Endodermal cell (in vitro differentiated cells): ENCODE results near the gene EEF1G. TPM values are rescaled to one million over a fixed set of nuclear protein-coding genes. Genes with fewer than 3 reads are reported as not detected.

Experiments used
- DNase-seq: peaks from one replicate; pipeline ENCODE4 v3.0.0-alpha.2; 2017
- H3K27ac ChIP-seq: 2 replicates; pipeline ENCODE4 v1.5.1; 2013; ENCODE audit warnings: mild to moderate bottlenecking, low read depth, low read length, moderate library complexity
- H3K27me3 ChIP-seq: 2 replicates; pipeline ENCODE4 v1.6.1; 2013; ENCODE audit warnings: mild to moderate bottlenecking, low read length, moderate library complexity; ENCODE audit not compliant: insufficient read depth, control insufficient read depth, poor library complexity, severe bottlenecking
- H3K36me3 ChIP-seq: 2 replicates; pipeline ENCODE4 v1.7.0; 2013; ENCODE audit warnings: mild to moderate bottlenecking, low read length, moderate library complexity; ENCODE audit not compliant: control insufficient read depth, insufficient read depth
- H3K4me1 ChIP-seq: one replicate; pipeline ENCODE4 v1.7.0; 2013; ENCODE audit warnings: low read length; ENCODE audit not compliant: control insufficient read depth, insufficient read depth
- H3K4me3 ChIP-seq: 2 replicates; pipeline ENCODE4 v1.5.1; 2013; ENCODE audit warnings: mild to moderate bottlenecking, low read length, moderate library complexity
- H3K9ac ChIP-seq: 2 replicates; pipeline ENCODE4 v1.6.1; 2013; ENCODE audit warnings: mild to moderate bottlenecking, low read length, moderate library complexity; ENCODE audit not compliant: poor library complexity, severe bottlenecking; ENCODE audit errors: extremely low read depth
- H3K9me3 ChIP-seq: 2 replicates; pipeline ENCODE4 v1.6.1; 2013; ENCODE audit warnings: mild to moderate bottlenecking, low read length, moderate library complexity; ENCODE audit not compliant: control insufficient read depth
- H3K27ac Mint-ChIP-seq: 2 replicates; pipeline ENCODE4 v1.8.0; 2020; ENCODE audit warnings: mixed read lengths
- H3K27me3 Mint-ChIP-seq: 2 replicates; pipeline ENCODE4 v1.8.0; 2021; ENCODE audit warnings: mild to moderate bottlenecking, mixed read lengths; ENCODE audit not compliant: insufficient read depth
- H3K36me3 Mint-ChIP-seq: 2 replicates; pipeline ENCODE4 v1.8.0; 2020; ENCODE audit warnings: low read depth, mixed read lengths
- H3K4me1 Mint-ChIP-seq: 2 replicates; pipeline ENCODE4 v1.8.0; 2020; ENCODE audit warnings: mixed read lengths
- H3K4me3 Mint-ChIP-seq: 2 replicates; pipeline ENCODE4 v1.8.0; 2020; ENCODE audit warnings: mild to moderate bottlenecking, moderate library complexity, mixed read lengths
- H3K9me3 Mint-ChIP-seq: 2 replicates; pipeline ENCODE4 v1.8.0; 2020; ENCODE audit warnings: mild to moderate bottlenecking, mixed read lengths
- WGBS, 2 experiments: methylation state at CpG; one replicate each; pipeline versions ENCODE4 v1.1.5 to v1.1.7; 2013; ENCODE audit warnings: missing lambda C conversion rate in 2 of 2, mixed read lengths in 1 of 2; ENCODE audit not compliant: insufficient coverage in 1 of 2, insufficient read length in 1 of 2; 5-methylcytosine and 5-hydroxymethylcytosine counted together
- total RNA-seq, 2 donors: library from RNA; stranded (reverse); fragmentation: NEBNext Ultra II Directional in 1 of 2; extraction: Animal tissue kit (Norgen Biotek cat#: 25700) in 1 of 2; gene quantifications; 2 replicates in 1 of 2; 3 replicates in 1 of 2; pipeline ENCODE4 v1.2.1, GENCODE V29; 2021
- TF ChIP-seq, protein P1 (sequence below): fragments of 200-600 bp; sonication (generic); conservative IDR thresholded peaks from 2 replicates; pipeline ENCODE4 v1.5.0; 2021; ENCODE audit warnings: antibody characterized with exemption, mild to moderate bottlenecking

EEF1G gene
- total RNA-seq, 2 donors from 2014 or later = 1,705 to 1,818 TPM

- peak; percentile 68 for DNase-seq
- Histone ChIP-seq H3K4me3 (peak overlapping the region; percentile 88), H3K27me3 (no peaks in the 10 kb centered on the region), H3K9me3 (no peaks in the 10 kb centered on the region), H3K4me1 (peaks cover 20% of the 10 kb centered on the region), H3K36me3 (peaks cover 11% of the 10 kb centered on the region), H3K27ac (no peak overlapping the region), H3K9ac (peak overlapping the region; percentile 81)
- peaks cover 2% of the 10 kb centered on the region for H3K36me3 Mint-ChIP-seq
- WGBS, 2 experiments = 67 to 69% methylated on average over 8 to 22 of the region's 22 CpGs
- H3K9me3 Mint-ChIP-seq = no peaks in the 10 kb centered on the region
- TF ChIP-seq, protein P1, sequence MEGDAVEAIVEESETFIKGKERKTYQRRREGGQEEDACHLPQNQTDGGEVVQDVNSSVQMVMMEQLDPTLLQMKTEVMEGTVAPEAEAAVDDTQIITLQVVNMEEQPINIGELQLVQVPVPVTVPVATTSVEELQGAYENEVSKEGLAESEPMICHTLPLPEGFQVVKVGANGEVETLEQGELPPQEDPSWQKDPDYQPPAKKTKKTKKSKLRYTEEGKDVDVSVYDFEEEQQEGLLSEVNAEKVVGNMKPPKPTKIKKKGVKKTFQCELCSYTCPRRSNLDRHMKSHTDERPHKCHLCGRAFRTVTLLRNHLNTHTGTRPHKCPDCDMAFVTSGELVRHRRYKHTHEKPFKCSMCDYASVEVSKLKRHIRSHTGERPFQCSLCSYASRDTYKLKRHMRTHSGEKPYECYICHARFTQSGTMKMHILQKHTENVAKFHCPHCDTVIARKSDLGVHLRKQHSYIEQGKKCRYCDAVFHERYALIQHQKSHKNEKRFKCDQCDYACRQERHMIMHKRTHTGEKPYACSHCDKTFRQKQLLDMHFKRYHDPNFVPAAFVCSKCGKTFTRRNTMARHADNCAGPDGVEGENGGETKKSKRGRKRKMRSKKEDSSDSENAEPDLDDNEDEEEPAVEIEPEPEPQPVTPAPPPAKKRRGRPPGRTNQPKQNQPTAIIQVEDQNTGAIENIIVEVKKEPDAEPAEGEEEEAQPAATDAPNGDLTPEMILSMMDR = no peak
- H3K4me1 Mint-ChIP-seq = peaks cover 55% of the 10 kb centered on the region
- H3K27me3 Mint-ChIP-seq = peaks cover 52% of the 10 kb centered on the region
- H3K27ac Mint-ChIP-seq = no peak overlapping the region
- peak overlapping the region; percentile 92 for H3K4me3 Mint-ChIP-seq
Measured at GRCh38 chr11:62543680-62544444, 29.8 kb downstream of the EEF1G start.

DNA sequence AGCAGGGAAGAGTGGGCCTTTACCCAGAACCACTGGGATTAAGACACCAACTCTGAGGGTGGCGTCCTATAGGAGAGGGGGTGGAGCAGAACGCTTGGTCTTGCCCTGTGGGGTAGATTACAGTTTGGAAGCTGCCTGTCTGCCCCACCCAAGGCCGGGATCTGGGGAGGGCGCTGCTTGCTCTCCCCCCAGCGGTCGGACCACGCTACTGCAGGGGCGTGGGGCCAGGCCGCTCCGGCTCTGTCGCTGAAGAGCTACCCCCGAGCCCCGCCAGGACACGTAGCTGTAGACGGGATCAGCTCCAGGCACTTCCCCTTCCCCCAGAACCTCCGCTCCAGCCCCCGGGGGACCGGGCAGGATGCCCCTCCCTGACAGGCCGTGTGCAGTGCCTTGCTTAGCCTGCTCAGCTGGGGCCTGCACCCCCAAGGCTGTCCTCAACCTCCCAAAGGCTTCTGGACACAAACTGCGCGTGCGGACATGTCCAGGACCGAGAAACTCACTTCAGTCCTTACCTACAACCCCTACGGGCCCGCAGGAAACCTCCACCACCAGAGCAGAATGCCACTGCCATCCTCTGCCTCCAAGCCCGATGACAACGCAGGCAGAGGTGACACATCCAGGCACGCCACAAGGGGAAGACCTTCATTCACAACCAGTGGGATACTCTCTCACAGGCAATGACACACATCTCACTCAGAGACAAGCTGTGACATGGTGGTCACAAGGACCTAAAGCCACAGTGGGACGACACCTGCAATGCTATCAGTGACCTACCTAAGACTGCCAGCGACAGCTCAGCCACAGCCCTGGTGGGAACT is 30.7 kb downstream of the EEF1G start:
- Histone ChIP-seq H3K36me3 (peaks cover 19% of the 10 kb centered on the region), H3K9ac (peak overlapping the region; percentile 23), H3K4me3 (peak overlapping the region; percentile 88), H3K27me3 (no peaks in the 10 kb centered on the region), H3K4me1 (peaks cover 16% of the 10 kb centered on the region), H3K27ac (no peak overlapping the region), H3K9me3 (no peaks in the 10 kb centered on the region)
- Mint-ChIP-seq H3K4me1 (peaks cover 52% of the 10 kb centered on the region), H3K36me3 (peaks cover 7% of the 10 kb centered on the region), H3K27ac (no peak overlapping the region), H3K9me3 (no peaks in the 10 kb centered on the region), H3K27me3 (peaks cover 43% of the 10 kb centered on the region), H3K4me3 (peak overlapping the region; percentile 92)
- TF ChIP-seq, protein P1 = peak; percentile 96
- 19 to 45% methylated on average over 9 to 30 of the region's 30 CpGs for WGBS, 2 experiments
- peak; percentile 95 for DNase-seq

GRCh38 chr11:62542111-62542745 is 31.5 kb downstream of the EEF1G start:
- peak overlapping the region; percentile 92 for H3K4me3 Mint-ChIP-seq
- H3K9me3 Mint-ChIP-seq = no peaks in the 10 kb centered on the region
- Histone ChIP-seq H3K4me3 (peak overlapping the region; percentile 88), H3K36me3 (peaks cover 20% of the 10 kb centered on the region), H3K27ac (no peak overlapping the region), H3K9me3 (no peaks in the 10 kb centered on the region), H3K27me3 (no peaks in the 10 kb centered on the region), H3K9ac (no peak overlapping the region), H3K4me1 (peaks cover 14% of the 10 kb centered on the region)
- TF ChIP-seq, protein P1 = no peak
- peaks cover 9% of the 10 kb centered on the region for H3K36me3 Mint-ChIP-seq
- H3K27ac Mint-ChIP-seq = no peak overlapping the region
- no peak for DNase-seq
- WGBS, 2 experiments = 29 to 77% methylated on average over 1 to 6 of the region's 6 CpGs
- H3K4me1 Mint-ChIP-seq = peaks cover 46% of the 10 kb centered on the region
- H3K27me3 Mint-ChIP-seq = peaks cover 36% of the 10 kb centered on the region
